Body of pancreas (tissue), 4 donors: Measurements from ENCODE around the gene EYS.

ENCODE experiments used
- CTCF ChIP-seq, 7 experiments: fragments of 450-650 bp in 4 of 7; fragments of 200-600 bp in 3 of 7; sonication (generic) in 3 of 7; IDR thresholded peaks; one replicate each; pipeline ENCODE4 v1.5.1; 2016 to 2019; ENCODE audit warnings: antibody characterized with exemption in 7 of 7
- POLR2A ChIP-seq, 3 donors: fragments of 450-650 bp; IDR thresholded peaks; one replicate each; pipeline ENCODE4 v1.6.1; 2016; ENCODE audit warnings: antibody characterized with exemption in 3 of 3, mild to moderate bottlenecking in 2 of 3

- TF ChIP-seq CTCF (IDR thresholded peaks at IDR 0.05), result no peak
- TF ChIP-seq POLR2A (IDR thresholded peaks at IDR 0.05), result no peak
Measured at GRCh38 chr6:64476935-64477334, 1230.1 kb downstream of the EYS start.
